Measurements from ENCODE around the gene ZMAT1.

DNA sequence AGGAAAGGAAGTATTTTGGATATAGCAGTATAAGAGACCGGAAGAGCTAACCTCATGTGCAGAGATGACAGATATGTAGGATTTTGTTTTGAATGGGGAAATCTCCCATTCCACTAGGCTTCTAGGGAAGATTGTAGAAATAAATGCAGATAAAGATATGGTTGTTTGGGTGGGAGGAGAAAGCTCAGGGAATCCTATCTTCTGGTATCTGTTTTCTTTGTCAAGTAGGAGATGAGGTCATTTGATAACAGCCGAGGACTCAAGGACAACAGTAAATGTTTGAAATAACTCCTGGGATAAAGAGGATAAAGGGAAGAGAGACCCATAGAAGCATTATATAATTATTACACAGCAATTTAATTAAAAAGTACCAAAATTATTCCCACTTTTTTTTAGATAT is 24.7 kb upstream of the ZMAT1 start:
- no peak for TF ChIP-seq YY1 (IDR thresholded peaks at IDR 0.05)
- TF ChIP-seq CTCF (IDR thresholded peaks at IDR 0.05; ENCODE audit: low read depth, low read length, missing input control), result no peak
- no peak for TF ChIP-seq HNF4G (IDR thresholded peaks at IDR 0.05)

All from liver (tissue), 3 donors.